22Rv1 (cell line): ENCODE data around the gene FGGY.

ENCODE experiments used
- H3K27ac ChIP-seq: fragments of 450-650 bp; 2 replicates; pipeline ENCODE4 v1.5.1; 2017
- ZFX ChIP-seq: fragments of 450-650 bp; IDR thresholded peaks from 2 replicates; pipeline ENCODE4 v1.6.1; 2017; ENCODE audit warnings: antibody characterized with exemption, borderline replicate concordance
- TF ChIP-seq, protein P1 (sequence below): fragments of 450-650 bp; IDR thresholded peaks from 2 replicates; pipeline ENCODE4 v1.5.1; 2017; ENCODE audit warnings: mild to moderate bottlenecking

FGGY gene

DNA sequence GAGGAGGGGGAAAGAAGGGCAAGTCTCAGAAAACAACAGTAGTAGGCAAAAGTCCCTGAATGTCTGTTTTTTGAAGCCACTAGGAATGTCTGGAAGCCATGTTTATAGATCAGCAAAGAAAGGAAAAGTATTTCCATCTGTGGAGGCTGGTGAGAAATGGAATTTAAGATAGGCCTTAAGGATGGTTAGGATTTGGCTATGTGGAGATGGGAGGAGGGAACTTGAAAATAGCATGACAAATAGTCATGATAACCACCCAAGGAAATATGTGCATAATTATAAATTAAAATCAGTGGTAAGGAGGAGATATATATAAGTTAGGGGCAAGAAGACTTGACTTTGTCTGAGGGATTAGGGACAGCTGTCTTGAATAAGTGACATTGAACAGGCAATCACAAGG is 33.8 kb upstream of the FGGY start:
- no peak for TF ChIP-seq ZFX
- TF ChIP-seq, protein P1, sequence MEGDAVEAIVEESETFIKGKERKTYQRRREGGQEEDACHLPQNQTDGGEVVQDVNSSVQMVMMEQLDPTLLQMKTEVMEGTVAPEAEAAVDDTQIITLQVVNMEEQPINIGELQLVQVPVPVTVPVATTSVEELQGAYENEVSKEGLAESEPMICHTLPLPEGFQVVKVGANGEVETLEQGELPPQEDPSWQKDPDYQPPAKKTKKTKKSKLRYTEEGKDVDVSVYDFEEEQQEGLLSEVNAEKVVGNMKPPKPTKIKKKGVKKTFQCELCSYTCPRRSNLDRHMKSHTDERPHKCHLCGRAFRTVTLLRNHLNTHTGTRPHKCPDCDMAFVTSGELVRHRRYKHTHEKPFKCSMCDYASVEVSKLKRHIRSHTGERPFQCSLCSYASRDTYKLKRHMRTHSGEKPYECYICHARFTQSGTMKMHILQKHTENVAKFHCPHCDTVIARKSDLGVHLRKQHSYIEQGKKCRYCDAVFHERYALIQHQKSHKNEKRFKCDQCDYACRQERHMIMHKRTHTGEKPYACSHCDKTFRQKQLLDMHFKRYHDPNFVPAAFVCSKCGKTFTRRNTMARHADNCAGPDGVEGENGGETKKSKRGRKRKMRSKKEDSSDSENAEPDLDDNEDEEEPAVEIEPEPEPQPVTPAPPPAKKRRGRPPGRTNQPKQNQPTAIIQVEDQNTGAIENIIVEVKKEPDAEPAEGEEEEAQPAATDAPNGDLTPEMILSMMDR: no peak
- H3K27ac ChIP-seq: no peak overlapping the region

DNA sequence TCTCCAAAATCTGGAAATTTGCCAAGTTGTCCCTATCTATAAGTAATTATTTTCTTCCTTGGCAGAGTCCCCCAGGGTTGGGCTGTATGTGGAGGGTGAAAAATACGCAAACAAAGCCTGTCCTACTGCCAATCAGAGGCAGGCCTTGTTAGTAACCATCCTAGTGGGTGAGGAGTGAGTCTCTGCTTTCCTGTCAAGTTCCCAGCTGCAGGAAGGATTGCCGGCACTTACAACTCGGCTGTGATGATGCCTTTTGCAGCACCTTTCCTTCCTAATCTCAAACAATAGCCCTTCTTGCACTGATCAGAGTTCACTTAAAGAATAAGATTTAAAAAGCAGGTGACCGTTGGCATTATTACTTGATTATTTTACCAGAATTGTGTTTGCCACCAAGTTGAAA is 31.3 kb upstream of the FGGY start:
- no peak overlapping the region for H3K27ac ChIP-seq
- TF ChIP-seq, protein P1: no peak
- no peak for TF ChIP-seq ZFX

DNA sequence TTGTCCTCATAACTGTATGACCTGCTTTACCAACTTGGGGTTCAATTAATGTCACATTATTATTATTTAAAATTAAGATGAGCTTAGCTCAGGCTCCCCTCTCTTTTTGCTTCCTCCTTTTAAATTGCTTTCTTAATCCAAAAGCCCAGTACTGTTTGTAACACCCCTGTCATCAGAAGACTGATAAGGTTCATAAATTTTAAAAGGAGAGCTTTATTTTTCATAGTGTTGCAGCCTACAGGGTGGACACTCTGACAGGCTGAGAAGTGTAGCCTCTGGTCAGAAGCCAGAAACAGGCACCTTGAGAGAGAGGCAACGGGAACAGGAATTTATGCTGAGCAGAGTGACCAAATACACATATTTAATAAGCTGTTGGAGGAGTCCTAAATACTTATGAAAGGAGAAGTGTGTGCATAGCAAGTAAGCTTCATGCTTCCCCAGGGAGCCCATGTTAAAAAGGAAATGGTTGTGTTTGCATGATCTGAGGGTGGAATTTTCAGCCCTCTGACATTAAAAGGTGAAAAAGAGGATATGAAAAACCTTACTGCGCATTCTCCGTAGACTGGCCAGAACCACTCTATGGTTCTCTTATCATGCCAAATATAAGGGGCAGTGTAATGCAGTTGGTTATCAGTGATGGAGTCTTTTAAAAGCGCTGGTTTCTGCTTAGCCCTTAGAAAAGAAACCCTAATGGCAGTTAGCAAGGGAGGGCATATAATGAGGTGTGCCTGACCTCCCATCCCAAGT is 30.5 kb upstream of the FGGY start:
- no peak overlapping the region for H3K27ac ChIP-seq
- TF ChIP-seq ZFX: no peak
- TF ChIP-seq, protein P1: no peak

DNA sequence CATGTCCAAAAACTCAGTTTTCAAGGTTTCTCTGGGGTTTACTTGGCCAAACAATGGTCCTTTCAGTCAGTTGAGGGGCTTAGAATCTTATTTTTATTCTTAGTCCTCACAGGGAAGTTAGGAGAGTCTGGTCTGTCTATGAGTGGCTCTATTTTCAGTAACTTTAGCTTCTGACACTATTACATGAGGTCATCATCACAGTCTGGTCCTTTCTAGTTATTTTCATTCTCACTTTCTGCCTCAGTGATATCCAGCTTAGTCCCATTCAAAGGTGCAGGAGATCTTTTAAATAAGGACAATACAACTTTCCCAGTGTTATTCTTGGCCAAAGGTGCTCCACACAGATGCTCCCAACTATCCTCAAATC is 30.0 kb upstream of the FGGY start:
- TF ChIP-seq, protein P1: no peak
- no peak for TF ChIP-seq ZFX
- no peak overlapping the region for H3K27ac ChIP-seq

DNA sequence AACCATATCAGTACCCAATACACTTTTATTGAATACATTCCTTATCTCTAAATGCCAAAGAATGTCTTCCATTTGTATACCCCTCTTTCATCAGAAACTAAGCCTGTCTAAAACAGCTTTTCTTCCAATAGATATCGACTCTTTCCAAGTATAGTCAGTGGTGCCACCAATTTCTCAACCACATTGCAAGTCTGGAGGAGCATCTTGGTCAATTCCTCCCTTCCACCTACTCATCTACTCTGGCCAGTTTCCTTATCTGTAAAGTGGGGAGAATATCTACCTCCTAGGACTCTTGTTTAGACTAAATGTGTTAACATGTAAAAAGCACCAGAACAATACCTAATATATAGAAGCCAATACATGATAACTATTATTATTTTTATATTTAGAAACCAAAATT is 28.5 kb upstream of the FGGY start:
- no peak overlapping the region for H3K27ac ChIP-seq
- TF ChIP-seq ZFX: no peak
- TF ChIP-seq, protein P1: no peak

DNA sequence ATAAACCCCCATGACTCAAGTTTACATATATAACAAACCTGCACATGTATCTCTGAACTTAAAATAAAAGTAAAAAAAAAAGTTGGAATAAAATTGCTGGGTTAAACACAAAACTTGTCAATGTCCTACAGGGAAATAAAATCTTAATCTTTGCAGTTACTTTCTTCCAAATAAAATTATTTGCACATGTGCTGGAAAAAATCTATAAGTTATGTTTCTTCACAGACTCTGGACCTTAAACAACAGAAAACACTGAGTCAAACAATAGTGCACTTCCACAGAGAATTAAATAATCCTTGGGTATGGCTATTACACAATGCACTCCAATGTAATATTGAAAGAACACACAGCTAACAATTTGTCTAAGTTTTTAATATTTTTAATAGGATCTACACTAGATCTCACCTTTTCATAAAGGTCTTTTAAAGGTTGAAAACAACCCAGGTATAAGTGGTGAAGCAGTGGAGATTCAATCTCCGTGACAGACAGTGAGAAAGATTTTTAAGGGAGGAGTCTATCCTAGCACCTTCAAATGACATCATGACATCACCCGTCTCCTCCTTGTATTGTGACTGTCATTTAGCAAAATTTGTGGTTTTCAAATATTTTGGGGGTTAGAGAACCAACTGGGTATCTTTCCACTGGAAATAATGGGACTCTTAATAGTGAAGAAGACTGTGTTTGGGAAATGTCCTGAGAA is 25.2 kb upstream of the FGGY start:
- TF ChIP-seq ZFX: no peak
- TF ChIP-seq, protein P1: no peak
- H3K27ac ChIP-seq: no peak overlapping the region

DNA sequence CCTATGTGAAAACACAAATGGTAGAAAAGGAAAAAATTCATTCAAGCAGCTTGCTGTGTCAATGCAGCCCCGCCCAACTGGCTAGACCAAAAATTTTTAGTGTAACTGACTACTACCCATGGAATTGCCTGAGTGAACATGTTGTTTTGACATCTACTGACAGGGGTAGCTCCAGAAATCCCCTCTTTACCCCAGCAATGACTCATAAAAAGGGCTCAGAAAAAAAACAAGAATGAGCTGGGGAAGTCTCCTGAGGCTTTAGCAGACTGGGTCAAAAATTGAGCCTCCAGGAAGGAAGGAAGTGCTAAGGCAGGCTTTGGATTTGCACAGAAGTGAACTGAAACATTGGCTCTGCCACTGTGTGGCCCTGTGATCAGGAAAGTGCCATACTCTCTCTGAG is 24.4 kb upstream of the FGGY start:
- TF ChIP-seq, protein P1: no peak
- no peak for TF ChIP-seq ZFX
- H3K27ac ChIP-seq: no peak overlapping the region
